HUES64 (cell line): ENCODE measurements around the gene MAPKBP1.
"Not testable (repeated sequence)": the region's sequence is repeated elsewhere in the genome, so short reads cannot be mapped to it uniquely, and the experiment has no call there.

Experiments used
- H3K27ac ChIP-seq: 2 replicates; pipeline ENCODE4 v1.7.0; 2013; ENCODE audit warnings: low read depth, low read length, inconsistent platforms
- H3K27me3 ChIP-seq: 2 replicates; pipeline ENCODE4 v1.6.1; 2013; ENCODE audit warnings: mild to moderate bottlenecking, low read length; ENCODE audit not compliant: insufficient read depth
- H3K36me3 ChIP-seq: 2 replicates; pipeline ENCODE4 v1.6.1; 2013; ENCODE audit warnings: mild to moderate bottlenecking, low read length; ENCODE audit not compliant: insufficient read depth
- H3K4me1 ChIP-seq: 2 replicates; pipeline ENCODE4 v1.6.1; 2013; ENCODE audit warnings: mild to moderate bottlenecking, low read length, moderate library complexity; ENCODE audit not compliant: insufficient read depth
- H3K4me3 ChIP-seq: 2 replicates; pipeline ENCODE4 v1.5.1; 2013; ENCODE audit warnings: mild to moderate bottlenecking, low read length, moderate library complexity
- H3K9ac ChIP-seq: 2 replicates; pipeline ENCODE4 v1.6.1; 2013; ENCODE audit warnings: mild to moderate bottlenecking, low read depth, low read length
- H3K9me3 ChIP-seq: 2 replicates; pipeline ENCODE4 v1.6.1; 2013; ENCODE audit warnings: low read depth, low read length; ENCODE audit not compliant: insufficient read depth
- WGBS: fragments of 150-250, 120-280 bp; methylation state at CpG from one replicate; pipeline ENCODE4 v1.1.7; 2013; ENCODE audit warnings: missing lambda C conversion rate; 5-methylcytosine and 5-hydroxymethylcytosine counted together

MAPKBP1 gene

GRCh38 chr15:41827880-41828806 is 53.9 kb downstream of the MAPKBP1 start, which contains the start of gene JMJD7:
Gene JMJD7 (plus strand): TSS chr15:41828092. CDS start chr15:41828125, 33 bp downstream.
- Histone ChIP-seq H3K36me3 (0 out of 2 replicates have a peak, but pooled peaks cover 4% of the 10 kb centered on the region), H3K9me3 (no peaks in the 10 kb centered on the region), H3K9ac (peak within 1 kb of the TSS; percentile 73), H3K27me3 (no peaks in the 10 kb centered on the region), H3K27ac (peak within 1 kb of the TSS; percentile 66), H3K4me3 (peak within 1 kb of the TSS; percentile 80), H3K4me1 (peaks cover 10% of the 10 kb centered on the region; the same call in 1 of the 2 replicates)
- 1% methylated on average over 66 of the region's 66 CpGs for WGBS

- 46% methylated on average over 6 of the region's 6 CpGs for WGBS
- Histone ChIP-seq H3K4me1 (peaks cover 10% of the 10 kb centered on the region; the same call in 1 of the 2 replicates), H3K27ac (no peak overlapping the region), H3K4me3 (peak overlapping the region; percentile 80), H3K9ac (peak overlapping the region; percentile 73; the same call in 1 of the 2 replicates), H3K36me3 (no peaks in the 10 kb centered on the region), H3K27me3 (no peaks in the 10 kb centered on the region), H3K9me3 (no peaks in the 10 kb centered on the region)
Measured at GRCh38 chr15:41828807-41829141, 54.5 kb downstream of the MAPKBP1 start.

- Histone ChIP-seq H3K9me3 (no peaks in the 10 kb centered on the region), H3K4me3 (no peak overlapping the region), H3K27me3 (no peaks in the 10 kb centered on the region), H3K4me1 (peaks cover 10% of the 10 kb centered on the region; the same call in 1 of the 2 replicates), H3K36me3 (no peaks in the 10 kb centered on the region), H3K27ac (no peak overlapping the region), H3K9ac (no peak overlapping the region)
- 96% methylated on average over 13 of the region's 13 CpGs for WGBS
Measured at GRCh38 chr15:41829959-41830646, 55.8 kb downstream of the MAPKBP1 start.

- not testable (repeated sequence) for H3K27me3 ChIP-seq, H3K27ac ChIP-seq, H3K9me3 ChIP-seq, H3K9ac ChIP-seq, H3K4me3 ChIP-seq, H3K4me1 ChIP-seq, H3K36me3 ChIP-seq
- 94% methylated on average over 4 of the region's 4 CpGs for WGBS
Measured at GRCh38 chr15:41831291-41831690, 57.0 kb downstream of the MAPKBP1 start.

GRCh38 chr15:41832208-41832607 is 57.9 kb downstream of the MAPKBP1 start:
- Histone ChIP-seq H3K27me3 (no peaks in the 10 kb centered on the region), H3K27ac (no peak overlapping the region), H3K9me3 (no peaks in the 10 kb centered on the region), H3K4me1 (peaks cover 4% of the 10 kb centered on the region; the same call in 1 of the 2 replicates), H3K9ac (no peak overlapping the region), H3K4me3 (no peak overlapping the region), H3K36me3 (no peaks in the 10 kb centered on the region)
- 97% methylated on average over 10 of the region's 10 CpGs for WGBS

- Histone ChIP-seq H3K4me1 (peaks cover 4% of the 10 kb centered on the region; the same call in 1 of the 2 replicates), H3K27me3 (no peaks in the 10 kb centered on the region), H3K36me3 (no peaks in the 10 kb centered on the region), H3K4me3 (no peak overlapping the region), H3K9ac (no peak overlapping the region), H3K9me3 (no peaks in the 10 kb centered on the region), H3K27ac (no peak overlapping the region)
- 92% methylated on average over 3 of the region's 3 CpGs for WGBS
Measured at GRCh38 chr15:41832875-41833274, 58.6 kb downstream of the MAPKBP1 start.

- 72% methylated on average over 3 of the region's 3 CpGs for WGBS
Measured at GRCh38 chr15:41834096-41834495, 59.8 kb downstream of the MAPKBP1 start.

GRCh38 chr15:41836073-41836472 is 61.8 kb downstream of the MAPKBP1 start:
- Histone ChIP-seq H3K36me3 (no peaks in the 10 kb centered on the region), H3K9ac (no peak overlapping the region), H3K4me3 (no peak overlapping the region), H3K27me3 (no peaks in the 10 kb centered on the region), H3K9me3 (no peaks in the 10 kb centered on the region), H3K4me1 (no peaks in the 10 kb centered on the region), H3K27ac (no peak overlapping the region)
- WGBS, result 87% methylated on average over 6 of the region's 6 CpGs

More at GRCh38 chr15:41834096-41834495, 59.8 kb downstream of the MAPKBP1 start:
- Histone ChIP-seq H3K4me1 (no peaks in the 10 kb centered on the region), H3K9me3 (no peaks in the 10 kb centered on the region), H3K27me3 (no peaks in the 10 kb centered on the region), H3K4me3 (no peak overlapping the region), H3K36me3 (no peaks in the 10 kb centered on the region), H3K9ac (no peak overlapping the region), H3K27ac (no peak overlapping the region)

GRCh38 chr15:41836713-41837454 is 62.6 kb downstream of the MAPKBP1 start:
- H3K9ac ChIP-seq, result no peak overlapping the region; the same call in 1 of the 2 replicates
- H3K36me3 ChIP-seq, result no peaks in the 10 kb centered on the region
- no peaks in the 10 kb centered on the region for H3K4me1 ChIP-seq
- WGBS, result 93% methylated on average over 23 of the region's 23 CpGs
- no peak overlapping the region for H3K4me3 ChIP-seq
- H3K9me3 ChIP-seq, result no peaks in the 10 kb centered on the region
- no peaks in the 10 kb centered on the region for H3K27me3 ChIP-seq
- H3K27ac ChIP-seq, result no peak overlapping the region

GRCh38 chr15:41838400-41838897 is 64.2 kb downstream of the MAPKBP1 start, which contains the start of gene PLA2G4B:
Gene PLA2G4B (plus strand): TSS chr15:41838847. CDS start chr15:41838914, 67 bp downstream.
- H3K9me3 ChIP-seq, result no peaks in the 10 kb centered on the region
- H3K9ac ChIP-seq, result no peak within 1 kb of the TSS
- H3K27me3 ChIP-seq, result no peaks in the 10 kb centered on the region
- no peak within 1 kb of the TSS for H3K27ac ChIP-seq
- H3K4me1 ChIP-seq, result no peaks in the 10 kb centered on the region
- no peak within 1 kb of the TSS for H3K4me3 ChIP-seq
- 91% methylated on average over 6 of the region's 6 CpGs for WGBS
- H3K36me3 ChIP-seq, result no peaks in the 10 kb centered on the region
